SK-N-SH (cell line): Measurements from ENCODE around the gene SLC1A7. TPM values are rescaled to one million over a fixed set of nuclear protein-coding genes. Genes with fewer than 3 reads are reported as not detected.

Experiments used
- CTCF ChIA-PET: fragments of 300-600, 350-600 bp; formaldehyde crosslinking; extraction: SDS; loops from one replicate; lab custom pipeline; 2021; lab: Yijun Ruan, JAX
- POLR2A ChIA-PET: fragments of 350-600 bp; sonication (Branson Sonifier 250); formaldehyde crosslinking; extraction: SDS; loops from one replicate; lab custom pipeline; 2020; ENCODE audit warnings: antibody characterized with exemption, inconsistent platforms; lab: Yijun Ruan, JAX
- DNase-seq: peaks from one replicate; pipeline ENCODE4 v3.0.0; 2012
- H2AFZ ChIP-seq: fragments of 200-600 bp; sonication (generic); 2 replicates; pipeline ENCODE4 v1.8.1; 2016; ENCODE audit warnings: antibody characterized with exemption, mild to moderate bottlenecking, low read depth
- H3F3A ChIP-seq: fragments of 200-600 bp; sonication (generic); replicated peaks from 2 replicates; pipeline ENCODE3; 2016; ENCODE audit warnings: antibody characterized with exemption, mild to moderate bottlenecking; ENCODE audit not compliant: insufficient read depth
- H3K27ac ChIP-seq, 2 experiments: fragments of 200-500 bp in 1 of 2; fragments of 200-600 bp in 1 of 2; sonication (Bioruptor generic) in 1 of 2; sonication (generic), shearing (Covaris generic) in 1 of 2; 2 replicates each; pipeline versions ENCODE4 v1.5.1 to v1.6.1; 2014 to 2016; ENCODE audit warnings: low read depth in 2 of 2, inconsistent platforms in 1 of 2, low read length in 1 of 2, mild to moderate bottlenecking in 1 of 2, mixed read lengths in 1 of 2
- H3K27me3 ChIP-seq: fragments of 200-600 bp; sonication (generic), shearing (Covaris generic); 2 replicates; pipeline ENCODE4 v1.6.1; 2016; ENCODE audit warnings: mixed run types; ENCODE audit not compliant: insufficient read depth
- H3K36me3 ChIP-seq, 2 experiments: fragments of 200-500 bp in 1 of 2; fragments of 200-600 bp in 1 of 2; sonication (Bioruptor generic) in 1 of 2; sonication (generic) in 1 of 2; replicated peaks in 1 of 2; 2 replicates each; pipeline versions ENCODE3 to v1.5.1; 2014 to 2016; ENCODE audit warnings: low read length in 1 of 2, mild to moderate bottlenecking in 1 of 2; ENCODE audit not compliant: insufficient read depth in 2 of 2, control insufficient read depth in 1 of 2
- H3K4me1 ChIP-seq, 2 experiments: fragments of 200-500 bp in 1 of 2; fragments of 200-600 bp in 1 of 2; sonication (Bioruptor generic) in 1 of 2; sonication (generic), shearing (Covaris generic) in 1 of 2; 2 replicates each; pipeline versions ENCODE4 v1.5.1 to v1.6.1; 2014 to 2016; ENCODE audit warnings: low read depth in 1 of 2, low read length in 1 of 2, mixed run types in 1 of 2; ENCODE audit not compliant: insufficient read depth in 2 of 2, control insufficient read depth in 1 of 2
- H3K4me2 ChIP-seq: fragments of 200-600 bp; sonication (generic), shearing (Covaris generic); 2 replicates; pipeline ENCODE4 v1.6.1; 2017; ENCODE audit warnings: mixed run types
- H3K4me3 ChIP-seq, 2 experiments: fragments of 200-500 bp in 1 of 2; fragments of 200-600 bp in 1 of 2; sonication (Bioruptor generic) in 1 of 2; sonication (generic), shearing (Covaris generic) in 1 of 2; 2 replicates each; pipeline versions ENCODE4 v1.5.1 to v1.8.1; 2014 to 2016; ENCODE audit warnings: low read depth in 2 of 2, inconsistent platforms in 1 of 2, low read length in 1 of 2, mild to moderate bottlenecking in 1 of 2, mixed read lengths in 1 of 2, moderate library complexity in 1 of 2
- H3K79me2 ChIP-seq: fragments of 200-600 bp; sonication (generic); 2 replicates; pipeline ENCODE4 v1.8.1; 2017; ENCODE audit warnings: mild to moderate bottlenecking; ENCODE audit not compliant: insufficient read depth
- H3K9ac ChIP-seq: fragments of 200-600 bp; sonication (generic); 2 replicates; pipeline ENCODE4 v1.6.1; 2017; ENCODE audit warnings: mixed run types
- H3K9me2 ChIP-seq: fragments of 200-600 bp; sonication (generic); 2 replicates; pipeline ENCODE4 v1.6.1; 2017; ENCODE audit warnings: mixed run types
- H3K9me3 ChIP-seq: fragments of 200-600 bp; sonication (generic); 2 replicates; pipeline ENCODE4 v1.6.1; 2017; ENCODE audit warnings: mixed run types, mild to moderate bottlenecking, moderate library complexity
- H4K20me1 ChIP-seq: fragments of 200-600 bp; sonication (generic); 2 replicates; pipeline ENCODE4 v1.6.1; 2017; ENCODE audit warnings: mild to moderate bottlenecking, mixed run types; ENCODE audit not compliant: insufficient read depth
- ELF1 ChIP-seq: IDR thresholded peaks from 2 replicates; pipeline ENCODE4 v1.4.0; 2012
- EZH2phosphoT487 ChIP-seq: fragments of 200-600 bp; sonication (generic); IDR thresholded peaks from 2 replicates; pipeline ENCODE4 v1.6.1; 2017; ENCODE audit warnings: low read depth, mixed run types, mild to moderate bottlenecking, antibody characterized with exemption, moderate library complexity, borderline replicate concordance
- FOXJ3 ChIP-seq: sonication (generic); formaldehyde crosslinking; IDR thresholded peaks from 2 replicates; pipeline ENCODE4 v1.5.1; 2020; ENCODE audit warnings: mild to moderate bottlenecking, missing genetic modification reagents
- FOXM1 ChIP-seq: IDR thresholded peaks from 2 replicates; pipeline ENCODE4 v1.4.0; 2012; ENCODE audit warnings: low read depth, mild to moderate bottlenecking
- IRF3 ChIP-seq: fragments of 150-350 bp; IDR thresholded peaks from 2 replicates; pipeline ENCODE4 v1.6.1; 2016; ENCODE audit warnings: mild to moderate bottlenecking, low read depth, low read length
- JUND ChIP-seq: IDR thresholded peaks from 2 replicates; pipeline ENCODE4 v1.4.0; 2012
- RAD21 ChIP-seq: IDR thresholded peaks from 2 replicates; pipeline ENCODE4 v1.6.1; 2012; ENCODE audit warnings: mild to moderate bottlenecking, low read length
- RCOR1 ChIP-seq: fragments of 150-350 bp; IDR thresholded peaks from 2 replicates; pipeline ENCODE4 v1.6.1; 2017; ENCODE audit warnings: antibody characterized with exemption, low read length
- REST ChIP-seq: IDR thresholded peaks from 2 replicates; pipeline ENCODE4 v1.6.1; 2012; ENCODE audit warnings: mild to moderate bottlenecking, low read depth, low read length, moderate library complexity
- RFX5 ChIP-seq: IDR thresholded peaks from 2 replicates; pipeline ENCODE4 v1.6.1; 2012; ENCODE audit warnings: mild to moderate bottlenecking, improper control_type of control experiment, low read length
- RXRA ChIP-seq: IDR thresholded peaks from 2 replicates; pipeline ENCODE4 v1.4.0; 2012; ENCODE audit warnings: low read depth, mild to moderate bottlenecking, borderline replicate concordance
- SMC3 ChIP-seq: IDR thresholded peaks from 2 replicates; pipeline ENCODE4 v1.6.1; 2012; ENCODE audit warnings: low read depth, low read length, improper control_type of control experiment
- YY1 ChIP-seq: IDR thresholded peaks from 2 replicates; pipeline ENCODE4 v1.4.0; 2012; ENCODE audit warnings: low read depth, mild to moderate bottlenecking
- WGBS: methylation state at CpG from one replicate; pipeline ENCODE4 v1.1.6; 2017; ENCODE audit warnings: low lambda C conversion rate; 5-methylcytosine and 5-hydroxymethylcytosine counted together
- polyA plus RNA-seq, 3 experiments: library from polyadenylated mRNA; depleted of rRNA; stranded (reverse); fragments of >200 nt; gene quantifications; 2 replicates each; pipeline ENCODE4 v1.2.3, GENCODE V29; 2012
- TF ChIP-seq, protein P1 (sequence below): IDR thresholded peaks from 2 replicates; pipeline ENCODE4 v1.4.0; 2012; ENCODE audit warnings: low read depth
- TF ChIP-seq, protein P2 (sequence below): IDR thresholded peaks from 2 replicates; pipeline ENCODE4; 2012
- TF ChIP-seq, protein P3 (sequence below): IDR thresholded peaks from 2 replicates; pipeline ENCODE4 v1.4.0; 2012; ENCODE audit warnings: low read depth, borderline replicate concordance

The SLC1A7 gene
- polyA plus RNA-seq, 1 of the 3 experiments (the other 2 are of a cell fraction), result not detected

DNA sequence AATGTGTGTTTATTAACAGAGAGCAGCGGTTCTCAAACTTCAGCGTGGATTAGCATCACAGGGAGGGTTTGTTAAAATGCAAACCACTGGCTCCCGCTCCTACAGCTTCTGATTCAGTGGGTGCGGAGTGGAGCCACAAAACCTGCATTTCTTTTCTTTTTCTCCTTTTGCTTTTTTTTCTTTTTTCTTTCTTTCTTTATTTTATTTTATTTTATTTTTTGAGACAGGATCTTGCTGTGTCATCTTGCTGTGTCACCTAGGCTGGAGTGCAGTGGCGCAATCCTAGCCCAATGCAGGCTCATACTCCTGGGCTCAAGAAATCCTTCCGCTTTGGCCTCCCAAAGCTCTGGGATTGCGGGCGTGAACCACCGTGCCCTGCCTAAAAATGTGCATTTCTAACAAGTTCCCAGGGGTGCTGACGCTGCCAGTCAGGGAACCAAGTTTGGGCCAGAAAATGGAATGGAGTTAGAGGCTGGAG lies 20.9 kb upstream of the SLC1A7 start:
- DNase-seq, result no peak
- ChIA-PET CTCF (interaction anchor here (0.8 to 5.0 kb wide), 3 partner anchors 8 to 19 kb away, joined by 3 to 28 read pairs (median 9); no protein-coding TSS in a partner anchor), POLR2A (no interaction called here)
- Histone ChIP-seq H4K20me1 (no peaks in the 10 kb centered on the region), H2AFZ (no peak overlapping the region), H3K27me3 (no peaks in the 10 kb centered on the region), H3K27ac (no peak overlapping the region), H3K4me3 (no peak overlapping the region), H3K36me3 (no peaks in the 10 kb centered on the region), H3K79me2 (no peaks in the 10 kb centered on the region), H3F3A (no peaks in the 10 kb centered on the region), H3K4me2 (no peak overlapping the region), H3K9me2 (no peaks in the 10 kb centered on the region), H3K9me3 (no peaks in the 10 kb centered on the region), H3K9ac (no peak overlapping the region), H3K4me1 (no peaks in the 10 kb centered on the region; a peak in 1 of 4 replicates)
- 92% methylated on average over 10 of the region's 10 CpGs for WGBS
- TF ChIP-seq JUND (no peak), EZH2phosphoT487 (no peak), YY1 (no peak), RAD21 (no peak), RFX5 (no peak), FOXJ3 (CRISPR knock-in tag) (no peak), SMC3 (no peak), IRF3 (no peak), ELF1 (no peak), RCOR1 (no peak), REST (no peak), FOXM1 (no peak), RXRA (no peak)
- TF ChIP-seq, protein P1, sequence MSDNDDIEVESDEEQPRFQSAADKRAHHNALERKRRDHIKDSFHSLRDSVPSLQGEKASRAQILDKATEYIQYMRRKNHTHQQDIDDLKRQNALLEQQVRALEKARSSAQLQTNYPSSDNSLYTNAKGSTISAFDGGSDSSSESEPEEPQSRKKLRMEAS, result no peak
- TF ChIP-seq, protein P2, sequence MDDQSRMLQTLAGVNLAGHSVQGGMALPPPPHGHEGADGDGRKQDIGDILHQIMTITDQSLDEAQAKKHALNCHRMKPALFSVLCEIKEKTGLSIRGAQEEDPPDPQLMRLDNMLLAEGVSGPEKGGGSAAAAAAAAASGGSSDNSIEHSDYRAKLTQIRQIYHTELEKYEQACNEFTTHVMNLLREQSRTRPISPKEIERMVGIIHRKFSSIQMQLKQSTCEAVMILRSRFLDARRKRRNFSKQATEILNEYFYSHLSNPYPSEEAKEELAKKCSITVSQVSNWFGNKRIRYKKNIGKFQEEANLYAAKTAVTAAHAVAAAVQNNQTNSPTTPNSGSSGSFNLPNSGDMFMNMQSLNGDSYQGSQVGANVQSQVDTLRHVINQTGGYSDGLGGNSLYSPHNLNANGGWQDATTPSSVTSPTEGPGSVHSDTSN, result no peak
- TF ChIP-seq, protein P3, sequence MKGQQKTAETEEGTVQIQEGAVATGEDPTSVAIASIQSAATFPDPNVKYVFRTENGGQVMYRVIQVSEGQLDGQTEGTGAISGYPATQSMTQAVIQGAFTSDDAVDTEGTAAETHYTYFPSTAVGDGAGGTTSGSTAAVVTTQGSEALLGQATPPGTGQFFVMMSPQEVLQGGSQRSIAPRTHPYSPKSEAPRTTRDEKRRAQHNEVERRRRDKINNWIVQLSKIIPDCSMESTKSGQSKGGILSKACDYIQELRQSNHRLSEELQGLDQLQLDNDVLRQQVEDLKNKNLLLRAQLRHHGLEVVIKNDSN, result no peak
- TF ChIP-seq, all 33 proteins: peak for 0
